Pancreas (tissue), 10 donors: Measurements from ENCODE around the gene NLGN1. TPM values are rescaled to one million over a fixed set of nuclear protein-coding genes. Genes with fewer than 3 reads are reported as not detected.

Experiments
- ATAC-seq, 4 donors: fragments of 200-7000 bp; cut with Tn5 transposase; one replicate each; pipeline versions ENCODE4 v1.8.0 to v1.9.1; 2020; ENCODE audit warnings: mild to moderate bottlenecking in 4 of 4, moderate library complexity in 4 of 4
- DNase-seq, 6 donors: peaks; one replicate each; pipeline ENCODE4 v3.0.0-alpha.2; 2020
- FAIRE-seq: peaks from 2 replicates; lab custom pipeline; 2012; peaks lifted over from hg19 to GRCh38; lab: Jason Lieb, UNC
- H3K27ac ChIP-seq, 4 donors: fragments of 200-600 bp; sonication (generic); 1 replicate in 3 of 4; 2 replicates in 1 of 4; pipeline versions ENCODE4 v1.5.0 to v1.8.0; 2020
- H3K27me3 ChIP-seq, 4 donors: fragments of 200-600 bp; one replicate each; pipeline ENCODE4 v1.8.0; 2021
- H3K36me3 ChIP-seq, 3 donors: fragments of 200-600 bp; sonication (generic) in 1 of 3; one replicate each; pipeline versions ENCODE4 v1.5.0 to v1.8.0; 2020 to 2021
- H3K4me1 ChIP-seq, 3 donors: fragments of 200-600 bp; one replicate each; pipeline ENCODE4 v1.8.0; 2021
- H3K4me3 ChIP-seq, 4 donors: fragments of 200-600 bp; sonication (generic) in 2 of 4; one replicate each; pipeline versions ENCODE4 v1.5.0 to v1.8.0; 2020 to 2021
- H3K9me3 ChIP-seq, 4 donors: fragments of 200-600 bp; one replicate each; pipeline ENCODE4 v1.8.0; 2021
- CTCF ChIP-seq, 4 donors: fragments of 200-600 bp; sonication (generic) in 3 of 4; IDR thresholded peaks; one replicate each; pipeline versions ENCODE4 v1.5.0 to v1.8.0; 2021; ENCODE audit warnings: antibody characterized with exemption in 4 of 4
- WGBS, 2 donors: extraction: QIAGEN DNeasy Blood & Tissue Kit; methylation state at CpG; one replicate each; pipeline ENCODE4 v1.1.7; 2013; 5-methylcytosine and 5-hydroxymethylcytosine counted together
- intact Hi-C, 3 donors: fragments of 100-400 bp; cut with DNase I; formaldehyde crosslinking; loops; one replicate each; pipeline versions ENCODE4 v1.11.1 to v1.14.2; 2022
- polyA plus RNA-seq, 2 donors: library from polyadenylated mRNA; stranded (reverse); fragments of 200-250 nt; gene quantifications; one replicate each; pipeline ENCODE4 v1.2.3, GENCODE V29; 2013
- total RNA-seq, 6 donors: library from RNA; stranded (reverse); fragmentation: NEBNext Ultra II Directional in 4 of 6; extraction: Animal tissue kit (Norgen Biotek cat#: 25700) in 4 of 6; gene quantifications; one replicate each; pipeline versions ENCODE4 v1.2.1 to v1.2.4, GENCODE V29; 2021 to 2023
- donor health status: healthy with polysubstance abuse.
- donor health status: DM: no; HTN: no; CAD: no; lungs with moderate emphysema.
- donor health status: DM: no; HTN: no; CAD: no.
- donor health status: control.
- donor health status: control.
- donor health status: Bipolar disorder and iron deficiency.
- donor health status: DM: yes; HTN: yes; CAD: no.
- donor health status: DM: no; HTN: no; CAD: no.
- donor health status: DM: no; HTN: no; CAD: no.
- donor health status: DM: yes; HTN: yes; CAD: no.

NLGN1 gene
- total and polyA plus RNA-seq, 8 donors = 0.49 to 2.3 (median 0.84) TPM

DNA sequence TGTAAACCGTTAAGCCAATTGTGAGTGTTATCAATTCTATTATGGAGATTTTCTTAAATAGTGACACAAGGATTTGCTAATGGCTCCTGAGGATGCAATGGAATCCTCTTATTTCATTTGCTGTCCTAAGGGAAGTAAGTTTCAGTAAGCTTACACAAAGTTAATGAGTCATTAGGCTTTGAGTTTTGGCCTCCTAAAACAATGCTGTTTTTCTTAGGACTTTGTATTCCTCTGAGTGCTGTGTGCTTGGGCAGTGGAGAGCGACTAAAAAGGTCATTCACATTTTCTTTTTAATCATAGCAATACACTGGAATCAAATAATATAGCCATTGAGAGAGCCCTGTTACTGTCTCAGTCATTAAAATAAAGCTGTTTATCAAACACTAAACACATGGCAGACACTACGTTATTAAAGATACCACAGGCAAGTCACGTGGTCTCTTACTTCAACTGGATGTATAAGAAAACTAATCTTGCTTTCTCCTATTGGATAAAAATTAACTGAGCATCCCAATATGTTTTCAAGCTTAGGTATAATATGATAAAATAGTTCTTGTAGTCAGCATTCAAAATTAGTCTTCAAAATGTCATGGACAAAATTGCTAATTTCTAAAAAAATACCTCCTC lies 290.8 kb downstream of the NLGN1 start:
- no peaks in the 10 kb centered on the region for H3K27me3 ChIP-seq
- no peak overlapping the region for H3K27ac ChIP-seq
- intact Hi-C loops = no loop called here
- WGBS, 2 donors = 62 to 81% methylated on average over 4 of the region's 4 CpGs
- no peaks in the 10 kb centered on the region for H3K36me3 ChIP-seq
- H3K4me1 ChIP-seq = no peaks in the 10 kb centered on the region
- no peaks in the 10 kb centered on the region for H3K9me3 ChIP-seq
- no peak for ATAC-seq
- FAIRE-seq = no peak
- no peak overlapping the region for H3K4me3 ChIP-seq
- no peak for TF ChIP-seq CTCF (IDR thresholded peaks at IDR 0.05)
- no peak for DNase-seq

- H3K9me3 ChIP-seq = no peaks in the 10 kb centered on the region
- no peaks in the 10 kb centered on the region for H3K36me3 ChIP-seq
- WGBS, 2 donors = 19% methylated on average over 7 of the region's 7 CpGs
- H3K27me3 ChIP-seq = no peaks in the 10 kb centered on the region
- no peak overlapping the region for H3K27ac ChIP-seq
- no peaks in the 10 kb centered on the region for H3K4me1 ChIP-seq
- no peak overlapping the region for H3K4me3 ChIP-seq
- ATAC-seq = peak in 3 of 4 donors; percentile 34 to 51 (median 39)
- no peak for TF ChIP-seq CTCF (IDR thresholded peaks at IDR 0.05)
- intact Hi-C loops = no loop called here
- DNase-seq = no peak
- FAIRE-seq = no peak
These were observed 293.1 kb downstream of the NLGN1 start for GRCh38 chr3:173690542-173691180.

- H3K36me3 ChIP-seq = no peaks in the 10 kb centered on the region
- ATAC-seq = no peak
- DNase-seq = no peak
- intact Hi-C loops = no loop called here
- no peaks in the 10 kb centered on the region for H3K4me1 ChIP-seq
- H3K9me3 ChIP-seq = no peaks in the 10 kb centered on the region
- H3K27me3 ChIP-seq = no peaks in the 10 kb centered on the region
- TF ChIP-seq CTCF (IDR thresholded peaks at IDR 0.05) = no peak
- H3K4me3 ChIP-seq = no peak overlapping the region
- H3K27ac ChIP-seq = no peak overlapping the region
- 65 to 77% methylated on average over 1 of the region's 1 CpG for WGBS, 2 donors
- no peak for FAIRE-seq
These were observed 301.8 kb downstream of the NLGN1 start for GRCh38 chr3:173699353-173699752.

- no peak for ATAC-seq
- Histone ChIP-seq H3K27ac (no peak overlapping the region), H3K36me3 (no peaks in the 10 kb centered on the region), H3K27me3 (no peaks in the 10 kb centered on the region), H3K9me3 (no peaks in the 10 kb centered on the region), H3K4me3 (no peak overlapping the region), H3K4me1 (no peaks in the 10 kb centered on the region)
- WGBS, 2 donors = 99 to 100% methylated on average over 1 of the region's 1 CpG
- no peak for FAIRE-seq
- intact Hi-C loops = no loop called here
- TF ChIP-seq CTCF (IDR thresholded peaks at IDR 0.05) = no peak
- no peak for DNase-seq
These were observed 302.8 kb downstream of the NLGN1 start for GRCh38 chr3:173700336-173700735.

DNA sequence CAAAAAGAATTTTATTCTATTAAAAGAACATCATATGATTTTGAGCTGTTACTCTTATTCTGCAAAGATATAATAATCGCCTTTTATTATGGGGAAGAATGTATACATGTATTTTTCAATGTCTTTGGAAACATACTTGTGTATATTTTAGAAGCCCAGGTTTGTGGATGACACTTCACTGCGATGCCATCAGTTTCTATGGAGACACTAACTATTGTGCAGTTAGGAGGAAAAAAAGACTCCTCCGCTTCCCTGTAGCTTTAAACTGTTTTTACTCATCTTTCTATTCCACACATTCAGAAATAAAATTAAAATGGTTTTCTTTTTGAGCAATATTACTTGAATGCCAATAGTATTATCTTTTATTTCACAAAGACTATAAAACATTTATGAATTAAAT lies 305.0 kb downstream of the NLGN1 start:
- ATAC-seq (no peak), DNase-seq (no peak), FAIRE-seq (no peak)
- Histone ChIP-seq H3K9me3 (no peaks in the 10 kb centered on the region), H3K27me3 (no peaks in the 10 kb centered on the region), H3K36me3 (no peaks in the 10 kb centered on the region), H3K4me1 (no peaks in the 10 kb centered on the region), H3K27ac (no peak overlapping the region), H3K4me3 (no peak overlapping the region)
- no peak for TF ChIP-seq CTCF (IDR thresholded peaks at IDR 0.05)
- 83 to 84% methylated on average over 3 of the region's 3 CpGs for WGBS, 2 donors
- intact Hi-C loops = no loop called here
